Gastroesophageal sphincter (tissue), 4 donors: ENCODE data around the gene IMMP2L. TPM values are rescaled to one million over a fixed set of nuclear protein-coding genes. Genes with fewer than 3 reads are reported as not detected.

ENCODE experiments used
- ATAC-seq: fragments of 150-250 bp; one replicate; pipeline ENCODE4 v1.9.1; 2016; ENCODE audit warnings: mild to moderate bottlenecking, moderate library complexity
- H3K27ac ChIP-seq, 4 donors: fragments of 200-600 bp; sonication (generic) in 3 of 4; 1 replicate in 3 of 4; 2 replicates in 1 of 4; pipeline ENCODE4 v1.5.1; 2016 to 2019
- H3K27me3 ChIP-seq: fragments of 200-600 bp; sonication (generic); one replicate; pipeline ENCODE4 v1.5.1; 2019
- H3K36me3 ChIP-seq, 2 donors: fragments of 200-600 bp; sonication (generic); one replicate each; pipeline ENCODE4 v1.5.1; 2019; ENCODE audit warnings: control low read depth in 1 of 2
- H3K4me1 ChIP-seq, 3 donors: fragments of 200-600 bp; sonication (generic); 1 replicate in 2 of 3; 2 replicates in 1 of 3; pipeline ENCODE4 v1.5.1; 2016 to 2019; ENCODE audit warnings: control low read depth in 2 of 3
- H3K4me3 ChIP-seq, 2 donors: fragments of 200-600 bp; sonication (generic); one replicate each; pipeline ENCODE4 v1.5.1; 2019; ENCODE audit warnings: mild to moderate bottlenecking in 1 of 2, moderate library complexity in 1 of 2
- H3K9me3 ChIP-seq, 3 donors: fragments of 200-600 bp; sonication (generic); one replicate each; pipeline ENCODE4 v1.5.1; 2017 to 2019; ENCODE audit warnings: control low read depth in 2 of 3
- CTCF ChIP-seq, 4 experiments: fragments of 200-600 bp in 2 of 4; fragments of 450-650 bp in 2 of 4; sonication (generic) in 1 of 4; IDR thresholded peaks; one replicate each; pipeline ENCODE4 v1.5.1; 2017 to 2019; ENCODE audit warnings: antibody characterized with exemption in 4 of 4, mild to moderate bottlenecking in 2 of 4, moderate library complexity in 2 of 4
- EP300 ChIP-seq: sonication (generic); formaldehyde crosslinking; IDR thresholded peaks from one replicate; pipeline ENCODE4 v1.6.1; 2017; ENCODE audit warnings: antibody characterized with exemption, mild to moderate bottlenecking
- POLR2A ChIP-seq, 2 donors: fragments of 450-650 bp; IDR thresholded peaks; one replicate each; pipeline ENCODE4 v1.6.1; 2017; ENCODE audit warnings: antibody characterized with exemption in 2 of 2, mild to moderate bottlenecking in 2 of 2, moderate library complexity in 1 of 2
- POLR2AphosphoS5 ChIP-seq: sonication (generic); formaldehyde crosslinking; IDR thresholded peaks from one replicate; pipeline ENCODE4 v1.6.1; 2017; ENCODE audit warnings: antibody characterized with exemption
- WGBS, 2 donors: methylation state at CpG; one replicate each; pipeline ENCODE4 v1.1.5; 2018; ENCODE audit warnings: low coverage in 1 of 2; 5-methylcytosine and 5-hydroxymethylcytosine counted together
- total RNA-seq, 4 donors: library from RNA; depleted of rRNA; stranded (reverse); fragments of >200 nt; gene quantifications; one replicate each; pipeline ENCODE4 v1.1.0, GENCODE V29; 2016

Gene IMMP2L
- total RNA-seq, 4 donors from 2014 or later, result 13.6 to 38.5 (median 30.1) TPM

- peaks cover 0 to 10% (median 0%) of the 10 kb centered on the region in 3 donors for H3K4me1 ChIP-seq
- H3K27me3 ChIP-seq, result no peaks in the 10 kb centered on the region
- H3K9me3 ChIP-seq, result no peaks in the 10 kb centered on the region
- no peak for ATAC-seq
- TF ChIP-seq POLR2AphosphoS5, result no peak
- TF ChIP-seq CTCF (IDR thresholded peaks at IDR 0.05), result no peak
- TF ChIP-seq POLR2A (IDR thresholded peaks at IDR 0.05), result no peak
- TF ChIP-seq EP300, result no peak
- H3K27ac ChIP-seq, result no peak overlapping the region
- no peaks in the 10 kb centered on the region for H3K36me3 ChIP-seq
- WGBS, 2 donors, result 85 to 89% methylated on average over 1 of the region's 1 CpG
- no peak overlapping the region for H3K4me3 ChIP-seq
Observed at GRCh38 chr7:110987127-110987693, 575.1 kb downstream of the IMMP2L start.

GRCh38 chr7:110983822-110984456, 578.4 kb downstream of the IMMP2L start:
- peaks cover 0 to 10% (median 0%) of the 10 kb centered on the region in 3 donors for H3K4me1 ChIP-seq
- no peak for ATAC-seq
- H3K4me3 ChIP-seq, result no peak overlapping the region
- no peaks in the 10 kb centered on the region for H3K9me3 ChIP-seq
- H3K27ac ChIP-seq, result no peak overlapping the region
- no peaks in the 10 kb centered on the region for H3K36me3 ChIP-seq
- 73 to 77% methylated on average over 3 of the region's 3 CpGs for WGBS, 2 donors
- no peak for TF ChIP-seq EP300
- TF ChIP-seq POLR2A (IDR thresholded peaks at IDR 0.05), result no peak
- TF ChIP-seq CTCF (IDR thresholded peaks at IDR 0.05), result no peak
- no peak for TF ChIP-seq POLR2AphosphoS5
- no peaks in the 10 kb centered on the region for H3K27me3 ChIP-seq

GRCh38 chr7:110977127-110977737, 585.1 kb downstream of the IMMP2L start:
- Histone ChIP-seq H3K4me1 (no peaks in the 10 kb centered on the region), H3K9me3 (no peaks in the 10 kb centered on the region), H3K36me3 (no peaks in the 10 kb centered on the region), H3K27me3 (no peaks in the 10 kb centered on the region), H3K4me3 (no peak overlapping the region), H3K27ac (no peak overlapping the region)
- 95 to 96% methylated on average over 4 of the region's 4 CpGs for WGBS, 2 donors
- no peak for ATAC-seq
- TF ChIP-seq POLR2A (IDR thresholded peaks at IDR 0.05), result no peak
- TF ChIP-seq EP300, result no peak
- no peak for TF ChIP-seq CTCF (IDR thresholded peaks at IDR 0.05)
- TF ChIP-seq POLR2AphosphoS5, result no peak

GRCh38 chr7:110975486-110975885, 586.8 kb downstream of the IMMP2L start:
- Histone ChIP-seq H3K27me3 (no peaks in the 10 kb centered on the region), H3K4me3 (no peak overlapping the region), H3K9me3 (no peaks in the 10 kb centered on the region), H3K27ac (no peak overlapping the region), H3K4me1 (no peaks in the 10 kb centered on the region), H3K36me3 (no peaks in the 10 kb centered on the region)
- ATAC-seq, result no peak
- TF ChIP-seq POLR2AphosphoS5, result no peak

GRCh38 chr7:110974441-110974840, 587.9 kb downstream of the IMMP2L start:
- WGBS, 2 donors, result 90% methylated on average over 3 of the region's 3 CpGs

More at GRCh38 chr7:110974441-110974840, 587.9 kb downstream of the IMMP2L start:
- H3K4me3 ChIP-seq, result no peak overlapping the region
- H3K36me3 ChIP-seq, result no peaks in the 10 kb centered on the region
- no peak for TF ChIP-seq CTCF (IDR thresholded peaks at IDR 0.05)
- no peak for TF ChIP-seq EP300
- TF ChIP-seq POLR2A (IDR thresholded peaks at IDR 0.05), result no peak
- TF ChIP-seq POLR2AphosphoS5, result no peak
- H3K27me3 ChIP-seq, result no peaks in the 10 kb centered on the region
- no peak for ATAC-seq
- H3K27ac ChIP-seq, result no peak overlapping the region
- H3K4me1 ChIP-seq, result no peaks in the 10 kb centered on the region
- no peaks in the 10 kb centered on the region for H3K9me3 ChIP-seq
